Panc1 (cell line): ENCODE data around the gene SLC6A1.

Source experiments
- CTCF ChIP-seq: fragments of 450-650 bp; IDR thresholded peaks from 2 replicates; pipeline ENCODE4 v1.5.1; 2017; ENCODE audit warnings: mild to moderate bottlenecking
- POLR2AphosphoS5 ChIP-seq: IDR thresholded peaks from 2 replicates; pipeline ENCODE4 v1.6.1; 2012; ENCODE audit warnings: mild to moderate bottlenecking, low read depth, low read length, moderate library complexity
- TCF7L2 ChIP-seq: IDR thresholded peaks from 2 replicates; pipeline ENCODE4 v1.6.1; 2011; ENCODE audit warnings: mild to moderate bottlenecking, low read depth, low read length, inconsistent platforms

DNA sequence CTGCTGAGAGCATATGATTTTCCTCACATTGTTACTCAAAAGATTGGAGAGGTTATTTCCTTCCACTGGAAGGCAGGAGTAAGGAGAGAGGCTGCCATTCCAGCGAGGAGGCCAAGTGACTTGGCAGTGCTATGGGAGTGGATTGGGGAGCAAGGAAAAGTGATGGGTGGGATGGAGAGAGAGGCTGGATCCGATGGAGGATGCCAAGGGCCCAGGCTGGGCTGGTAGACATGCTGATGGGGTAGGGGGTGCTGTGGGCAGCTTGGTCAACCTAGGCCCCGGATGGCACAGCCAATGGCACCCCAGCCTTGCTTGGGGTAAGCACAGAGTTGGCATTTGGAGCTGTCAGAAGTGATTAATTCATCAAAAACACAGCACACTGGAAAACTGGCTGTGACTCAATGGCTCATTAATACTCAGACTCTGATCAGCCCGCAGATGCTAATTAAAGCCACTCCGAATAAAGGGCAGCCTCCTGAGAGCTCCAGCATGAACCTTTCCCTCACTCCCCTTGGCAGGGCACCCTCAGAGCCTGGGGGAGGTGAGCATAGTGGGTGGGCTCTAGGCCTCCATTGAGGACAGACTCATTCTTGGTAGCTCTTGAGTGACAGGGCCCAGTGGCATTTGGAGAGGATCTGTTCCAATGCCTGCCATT is 22.1 kb upstream of the SLC6A1 start:
- no peak for TF ChIP-seq CTCF
- TF ChIP-seq POLR2AphosphoS5: no peak
- no peak for TF ChIP-seq TCF7L2
